MV-4-11 (cell line): ENCODE results near the gene TOP3A.

Experiments used
- DNase-seq: peaks from one replicate; lab custom pipeline; 2025; lab: John Stamatoyannopoulos, UW

Gene TOP3A

DNA sequence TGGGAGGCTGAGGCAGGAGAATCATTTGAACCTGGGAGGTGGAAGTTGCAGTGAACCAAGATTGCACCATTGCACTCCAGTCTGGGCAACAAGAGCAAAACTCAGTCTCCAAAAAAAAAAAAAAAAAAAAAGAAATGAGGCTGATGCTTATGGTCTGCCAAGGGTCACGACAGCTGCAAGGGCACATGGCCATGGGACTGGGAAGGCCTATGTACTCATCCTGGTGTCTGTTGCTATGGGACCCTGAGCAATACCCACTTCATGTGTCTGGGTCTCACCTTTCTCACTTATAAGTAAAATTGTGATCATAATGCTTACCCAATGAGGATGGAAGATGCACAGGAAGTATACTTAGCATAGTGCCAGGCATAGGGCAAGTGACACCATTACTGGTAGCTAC is 37.7 kb downstream of the TOP3A start:
- DNase-seq, result no peak

DNA sequence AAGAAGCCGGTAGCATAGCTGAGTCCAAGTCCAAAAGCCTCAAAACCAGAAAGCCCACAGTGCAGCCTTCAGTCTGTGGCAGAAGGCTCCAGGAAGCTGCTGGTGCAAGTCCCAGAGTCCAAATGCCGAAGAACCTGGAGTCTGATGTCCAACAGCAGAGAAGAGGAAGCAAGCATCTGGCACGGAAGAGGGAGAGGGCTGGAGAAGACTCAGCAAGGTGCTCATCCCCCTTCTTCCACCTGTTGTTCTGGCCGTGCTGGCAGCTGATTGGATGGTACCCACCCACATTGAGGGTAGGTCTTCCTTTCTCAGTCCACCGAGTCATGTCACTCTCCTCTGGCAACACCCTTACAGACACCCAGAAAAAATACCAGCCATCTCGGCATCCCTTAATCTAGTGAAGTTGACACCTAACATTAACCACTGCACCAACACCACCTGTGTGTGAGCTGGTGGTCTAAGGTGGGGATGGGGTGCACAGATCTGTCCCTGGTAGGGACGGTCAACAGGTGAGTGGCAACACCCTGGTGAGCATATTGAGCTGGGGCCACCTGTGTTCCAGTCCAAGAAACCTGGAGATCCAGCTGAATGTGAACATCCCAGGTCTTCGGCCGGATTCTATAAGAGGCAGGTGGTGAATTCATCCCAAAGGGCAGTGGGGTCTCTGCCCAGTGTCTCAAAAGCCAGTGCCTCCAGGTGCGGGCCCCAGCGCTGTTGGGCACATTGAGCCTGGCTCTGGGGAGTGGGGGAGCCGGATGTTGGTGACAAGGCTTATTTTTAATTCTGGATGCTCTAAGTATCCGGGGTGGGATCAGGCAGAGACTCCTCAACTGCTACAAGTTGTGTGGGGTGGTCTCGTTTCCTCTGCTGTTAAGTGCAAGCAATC is 44.5 kb downstream of the TOP3A start:
- DNase-seq, result no peak

DNA sequence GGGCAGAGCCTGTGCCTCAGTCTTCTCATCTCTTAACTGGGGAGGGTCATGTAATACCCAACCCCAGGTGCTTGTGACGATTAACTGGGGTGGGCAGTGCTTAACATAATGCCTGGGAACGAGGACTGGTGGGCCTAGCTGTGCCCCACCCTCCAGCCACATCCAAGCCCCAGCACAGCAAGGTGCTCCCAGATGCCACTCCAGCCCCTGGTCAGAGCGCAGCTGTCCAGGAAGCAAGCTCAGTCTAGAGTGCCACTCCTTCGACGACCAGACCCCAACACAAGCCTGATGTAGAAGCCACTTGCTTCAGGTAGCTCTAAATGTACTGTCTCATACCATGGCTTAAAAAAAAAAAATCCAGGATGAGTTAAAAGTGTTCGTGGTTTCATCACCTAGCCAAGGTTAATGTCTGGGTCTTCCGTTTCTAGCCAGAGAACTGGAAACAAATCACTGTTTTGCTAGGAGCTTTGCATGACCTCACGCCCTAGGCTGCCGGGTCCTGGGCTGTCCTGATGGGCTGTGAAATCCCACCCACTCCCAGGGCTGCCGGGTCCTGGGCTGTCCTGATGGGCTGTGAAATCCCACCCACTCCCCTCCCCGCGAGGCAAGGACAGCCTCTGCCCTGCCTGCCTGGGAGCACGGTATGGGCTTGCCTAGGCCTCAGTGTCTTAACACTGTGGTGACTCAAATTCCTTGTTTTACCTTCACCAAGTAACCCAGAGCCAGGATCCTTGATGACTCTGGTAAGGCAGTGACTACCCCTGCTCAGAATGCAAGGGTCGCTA is 46.7 kb downstream of the TOP3A start:
- DNase-seq, result no peak

DNA sequence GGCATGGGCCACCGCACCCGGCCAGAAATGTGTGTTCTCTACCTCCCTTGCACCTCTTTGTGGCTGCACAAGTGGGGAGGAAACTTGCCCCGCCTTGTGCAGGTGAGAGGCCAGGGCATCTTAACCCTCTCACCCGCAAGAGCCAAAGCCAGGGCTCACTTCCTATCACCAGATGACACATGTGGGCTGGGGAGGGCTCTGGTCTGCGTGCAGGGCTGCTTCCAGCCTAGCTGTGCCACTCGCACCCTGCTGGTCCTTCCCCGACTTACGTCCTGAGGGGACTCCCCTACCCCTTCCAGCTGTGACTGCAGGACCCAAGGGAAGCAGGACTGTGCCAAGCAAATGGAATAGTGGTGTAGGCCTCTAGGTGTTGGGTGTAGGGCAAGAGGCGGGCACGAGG is 47.4 kb downstream of the TOP3A start:
- no peak for DNase-seq

DNA sequence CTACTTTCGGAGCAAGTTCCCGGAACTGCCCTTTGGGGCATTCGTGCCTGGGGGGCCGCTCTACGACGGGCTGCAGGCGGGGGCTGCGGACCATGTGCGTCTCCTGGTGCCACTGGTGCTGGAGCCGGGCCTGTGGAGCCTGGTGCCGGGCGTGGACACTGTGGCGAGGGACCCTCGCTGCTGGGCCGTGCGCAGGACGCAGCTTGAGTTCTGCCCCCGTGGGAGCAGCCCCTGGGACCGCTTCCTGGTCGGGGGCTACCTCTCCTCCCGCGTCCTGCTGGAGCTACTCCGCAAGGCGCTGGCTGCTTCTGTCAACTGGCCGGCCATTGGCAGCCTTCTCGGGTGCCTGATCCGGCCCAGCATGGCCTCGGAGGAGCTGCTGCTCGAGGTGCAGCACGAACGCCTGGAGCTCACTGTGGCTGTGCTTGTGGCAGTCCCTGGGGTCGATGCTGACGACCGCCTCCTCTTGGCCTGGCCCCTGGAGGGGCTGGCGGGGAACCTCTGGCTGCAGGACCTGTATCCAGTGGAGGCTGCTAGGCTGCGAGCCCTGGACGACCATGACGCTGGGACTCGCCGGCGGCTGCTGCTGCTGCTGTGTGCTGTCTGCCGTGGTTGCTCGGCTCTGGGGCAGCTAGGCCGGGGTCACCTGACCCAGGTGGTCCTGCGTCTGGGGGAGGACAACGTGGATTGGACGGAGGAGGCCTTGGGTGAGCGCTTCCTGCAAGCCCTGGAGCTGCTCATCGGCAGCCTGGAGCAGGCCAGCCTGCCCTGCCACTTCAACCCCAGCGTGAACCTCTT is 50.7 kb downstream of the TOP3A start:
- no peak for DNase-seq

DNA sequence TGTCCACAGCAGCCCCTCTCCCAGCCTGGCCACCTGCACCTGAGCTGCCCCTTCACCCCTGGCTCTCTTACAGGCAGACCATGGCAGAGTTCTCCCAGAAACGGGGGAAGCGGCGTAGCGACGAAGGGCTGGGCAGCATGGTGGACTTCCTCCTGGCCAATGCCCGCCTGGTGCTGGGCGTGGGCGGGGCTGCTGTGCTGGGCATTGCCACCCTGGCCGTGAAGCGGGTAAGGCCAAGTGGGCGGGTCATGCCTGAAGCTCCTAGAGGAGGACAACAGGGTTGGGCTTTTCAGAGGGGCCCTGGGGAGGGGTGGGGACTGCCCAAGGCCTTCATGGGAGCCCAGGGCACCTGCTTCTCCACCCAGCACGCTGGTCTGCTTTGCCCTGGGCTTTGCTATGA is 52.2 kb downstream of the TOP3A start:
- DNase-seq, result no peak

DNA sequence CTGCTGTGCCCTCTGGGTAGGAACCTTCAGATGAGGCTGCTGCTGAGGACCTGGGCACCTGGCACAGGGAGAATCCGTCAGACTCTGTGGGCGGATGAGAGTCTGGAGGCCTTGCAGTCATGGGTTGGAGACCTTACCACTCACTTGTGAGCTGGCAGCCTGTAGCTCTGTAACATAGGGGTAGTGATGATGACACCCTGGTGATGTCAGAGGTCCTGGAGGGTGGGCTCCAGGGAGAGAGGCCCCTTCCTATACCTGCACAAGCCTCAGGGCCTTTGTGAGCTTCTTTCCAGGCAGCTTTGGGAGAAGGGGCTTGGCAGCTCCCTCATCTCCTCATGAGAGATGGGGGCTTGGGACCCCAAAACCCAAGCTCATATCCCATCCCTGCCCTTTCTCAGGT is 52.7 kb downstream of the TOP3A start:
- no peak for DNase-seq

DNA sequence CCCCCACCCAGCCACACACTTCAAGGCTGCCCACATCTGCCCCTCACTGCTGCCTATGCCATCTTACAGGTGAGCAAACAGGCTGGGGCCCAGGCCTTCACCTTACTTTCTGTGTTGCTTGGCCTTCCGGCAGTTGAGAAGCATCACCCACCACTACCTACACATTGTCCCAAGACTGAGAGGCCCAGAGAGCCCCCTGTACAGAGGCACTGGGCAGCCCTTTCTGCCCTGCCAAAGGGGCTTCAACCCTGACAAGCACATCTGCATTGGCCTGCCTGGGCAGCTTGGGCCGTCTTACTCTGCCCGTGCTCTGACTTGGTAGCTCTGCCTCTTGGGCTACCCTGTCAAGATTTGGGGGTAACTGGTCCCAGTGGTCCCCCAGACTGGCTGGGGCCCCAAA is 53.1 kb downstream of the TOP3A start:
- no peak for DNase-seq

DNA sequence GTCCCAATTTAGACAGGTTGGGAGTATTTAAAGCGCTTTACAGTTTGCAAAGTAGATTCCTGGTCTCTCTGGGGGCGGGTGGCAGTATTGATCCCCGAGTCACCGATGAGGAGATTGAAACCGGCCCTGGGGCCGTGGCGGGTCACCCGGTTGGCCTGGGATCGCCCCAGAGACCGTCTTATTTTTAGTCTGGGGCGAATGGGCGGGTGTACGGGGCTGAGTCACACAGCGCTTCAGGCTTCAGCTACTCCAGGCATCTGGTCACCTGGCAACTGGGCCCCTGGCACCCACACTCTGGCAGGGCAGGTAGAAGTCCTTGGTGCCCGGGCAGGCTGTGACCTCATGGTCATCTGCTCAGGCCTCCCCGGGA is 53.7 kb downstream of the TOP3A start:
- peak; percentile 19 for DNase-seq

DNA sequence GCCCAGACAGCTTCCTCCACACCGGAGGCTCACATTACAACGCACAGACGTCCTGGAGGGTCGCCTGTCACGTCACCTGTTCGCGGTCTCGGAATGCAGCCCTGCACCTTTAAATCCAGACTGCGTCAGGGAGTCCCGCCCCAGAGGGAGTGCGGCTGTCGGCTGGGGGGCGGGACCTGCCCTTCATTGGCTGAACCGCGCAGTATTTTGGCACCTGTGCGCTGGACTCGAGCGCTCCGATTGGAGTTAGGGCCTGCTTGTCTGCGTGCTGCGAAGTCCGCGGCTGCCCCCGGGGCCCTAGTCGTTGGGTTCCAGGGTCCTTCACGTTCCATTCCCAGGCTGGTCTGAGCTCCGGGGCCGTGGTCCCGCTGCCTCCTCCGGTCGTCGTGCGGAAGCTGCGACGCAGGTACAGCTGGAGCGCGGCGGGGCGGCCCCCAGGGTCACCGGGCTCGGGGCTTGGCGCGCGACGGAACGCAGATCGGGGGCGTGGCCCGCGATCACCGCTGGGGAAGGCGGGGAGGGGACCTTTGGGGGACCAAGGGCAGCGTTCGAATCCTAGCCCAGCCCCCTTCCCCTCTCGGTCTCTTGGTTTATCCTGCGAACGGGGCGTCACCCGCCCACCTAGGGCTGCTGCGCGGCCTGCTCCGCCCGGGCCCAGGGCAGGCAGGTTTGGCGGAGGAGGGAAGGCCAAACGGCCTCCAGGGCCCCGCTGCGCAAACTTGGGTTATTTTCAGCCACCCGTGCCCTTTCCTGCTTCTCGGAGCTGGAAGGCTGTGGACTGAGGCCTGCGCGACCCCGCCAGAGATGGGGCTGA is 54.3 kb downstream of the TOP3A start, which contains the start of gene MIEF2:
Gene MIEF2 (plus strand): TSS at position 331 of the 814 bp plus-strand sequence. CDS start 2,059 bp downstream, outside the sequence.
- peak; percentile 87 for DNase-seq

DNA sequence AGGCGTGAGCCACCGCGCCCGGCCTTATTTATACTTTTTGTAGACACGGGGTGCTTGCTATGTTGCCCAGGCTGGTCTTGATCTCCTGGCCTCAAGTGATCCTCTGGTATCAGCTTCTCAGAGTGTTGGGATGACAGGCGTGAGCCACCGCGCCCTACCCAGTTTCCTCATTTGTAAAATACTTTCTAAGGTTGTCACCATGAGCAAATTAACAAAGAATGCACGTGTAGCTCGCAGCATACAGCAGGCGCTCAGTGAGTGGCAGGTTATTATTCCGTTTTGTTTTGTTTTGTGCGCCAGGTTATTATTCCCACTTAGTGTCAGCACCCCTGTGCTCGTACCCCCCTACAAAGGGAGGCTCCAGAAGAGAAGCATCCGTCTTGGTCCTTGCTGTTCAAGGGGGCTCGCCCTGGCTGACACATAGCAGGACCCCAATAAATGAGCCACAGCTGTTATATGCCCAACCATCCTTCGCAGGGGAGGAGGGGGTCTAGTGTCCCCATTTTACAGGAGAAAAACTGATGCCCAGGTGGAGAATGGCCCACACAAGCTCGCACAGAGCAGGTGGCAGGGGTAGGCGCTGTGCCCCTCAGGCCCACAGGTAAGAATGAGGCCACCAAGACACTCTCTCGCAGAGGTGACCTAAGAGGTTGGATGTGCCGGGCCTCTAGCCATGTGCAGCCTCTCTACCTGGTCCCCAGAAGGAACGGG is 55.0 kb downstream of the TOP3A start:
- DNase-seq, result peak; percentile 16

DNA sequence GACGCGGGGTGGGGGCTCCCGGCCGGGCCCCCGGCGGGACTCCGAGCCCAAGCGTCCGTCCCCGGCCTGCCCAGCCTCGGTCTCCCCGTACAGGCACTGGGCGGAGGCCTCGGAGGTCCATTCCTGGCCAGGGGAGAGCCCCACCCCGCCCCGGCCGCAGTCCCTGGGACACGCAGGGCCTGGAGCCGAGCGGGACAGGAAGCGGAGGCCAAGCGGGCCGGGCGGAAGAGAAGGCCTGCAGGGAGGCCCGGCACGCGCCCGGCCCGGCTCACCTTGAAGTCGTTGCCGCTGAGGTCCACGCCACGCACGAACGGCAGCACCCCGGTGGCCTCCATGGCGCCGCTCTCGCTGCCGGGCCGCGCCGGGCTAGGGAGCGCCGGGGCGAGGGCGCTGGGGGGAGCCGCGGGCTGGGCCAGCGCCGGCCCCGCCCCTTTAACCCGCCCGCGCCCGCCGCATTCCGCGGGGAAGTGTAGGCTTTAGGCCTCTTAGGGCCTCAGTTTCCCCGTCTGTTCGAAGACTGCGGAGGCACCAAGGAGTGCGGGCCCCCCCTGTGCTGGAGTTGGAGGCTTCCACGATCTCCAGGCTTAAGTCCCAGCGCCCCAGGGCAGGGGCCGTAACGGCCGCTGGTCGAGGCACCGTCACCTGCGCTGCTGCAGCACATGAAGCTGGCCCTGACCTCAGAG is 56.3 kb downstream of the TOP3A start, which contains the start of gene FLII:
Gene FLII (minus strand): TSS at position 383 of the 683 bp plus-strand sequence. CDS start 48 bp downstream, at position 335.
- DNase-seq, result no peak

DNA sequence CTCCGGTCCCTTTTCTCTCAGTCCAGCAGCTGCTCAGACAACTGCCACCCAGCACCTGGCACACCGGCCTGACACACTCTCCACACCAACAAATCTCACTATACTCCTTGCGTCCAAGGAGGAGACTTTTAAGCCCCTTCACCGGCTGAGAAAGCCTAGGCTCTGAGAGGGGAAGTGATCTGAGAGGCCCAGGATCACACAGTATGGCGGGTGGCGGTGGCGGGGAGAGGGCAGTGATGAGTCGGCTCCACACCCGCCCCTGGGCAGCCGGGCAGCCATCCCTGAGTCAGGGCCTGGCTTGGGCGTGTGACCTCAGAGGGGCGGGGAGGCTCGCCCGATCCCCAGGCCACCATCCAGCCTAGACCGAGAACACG is 56.8 kb downstream of the TOP3A start:
- DNase-seq, result peak; percentile 65

DNA sequence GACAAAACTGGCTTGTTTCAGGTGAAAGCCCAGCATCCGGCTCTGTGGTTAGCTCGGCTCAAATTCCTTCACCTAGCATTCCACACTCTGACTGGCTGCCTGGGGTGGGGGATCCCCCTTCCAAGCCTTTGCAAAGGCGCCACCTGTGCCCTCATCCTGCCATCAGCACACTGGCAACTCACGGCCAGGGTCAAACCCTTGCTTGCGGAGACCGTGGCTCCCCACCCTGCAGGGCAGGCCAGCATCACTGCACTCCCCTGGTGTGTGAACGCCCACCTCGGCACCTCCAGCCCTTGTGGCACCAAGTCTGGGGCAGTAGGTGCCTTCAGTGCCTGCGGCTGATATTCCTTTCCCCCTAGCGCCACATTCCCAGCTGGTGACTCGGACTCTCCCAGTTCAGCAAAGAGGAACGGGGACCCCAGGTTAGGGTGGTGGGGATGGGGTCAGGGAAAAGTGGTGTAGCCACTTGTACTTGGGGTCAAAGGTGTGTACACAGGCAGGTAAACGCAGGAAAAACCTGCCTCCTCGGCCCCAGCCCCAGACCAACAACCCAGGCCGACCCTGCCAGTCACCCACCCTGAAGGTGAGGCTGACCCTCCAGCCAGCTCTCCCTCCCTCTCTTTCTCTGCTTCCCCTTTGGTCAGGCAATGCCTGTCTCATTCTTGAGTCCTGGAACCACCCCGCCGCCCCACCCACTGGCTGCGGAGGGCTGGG is 57.4 kb downstream of the TOP3A start:
- peak; percentile 65 for DNase-seq

DNA sequence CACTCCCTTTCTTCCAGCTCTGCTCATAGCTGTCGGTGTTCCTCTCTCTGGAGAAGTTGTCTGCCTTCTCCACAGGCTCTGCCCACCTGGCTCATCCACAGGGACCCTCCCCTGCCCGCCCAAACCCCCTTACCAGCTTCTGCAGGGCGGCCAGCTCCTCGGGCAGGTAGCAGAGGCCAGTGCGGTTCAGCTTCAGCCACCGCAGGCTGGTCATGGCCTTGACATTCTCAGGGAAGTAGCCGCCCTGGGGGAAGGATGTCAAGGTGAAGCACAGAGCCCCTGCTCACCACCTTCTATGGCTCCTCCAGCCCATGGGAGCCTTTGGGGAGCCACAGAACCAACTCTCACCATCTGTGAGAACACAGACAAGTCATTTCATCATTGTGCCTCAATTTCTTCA is 58.0 kb downstream of the TOP3A start:
- DNase-seq, result no peak

DNA sequence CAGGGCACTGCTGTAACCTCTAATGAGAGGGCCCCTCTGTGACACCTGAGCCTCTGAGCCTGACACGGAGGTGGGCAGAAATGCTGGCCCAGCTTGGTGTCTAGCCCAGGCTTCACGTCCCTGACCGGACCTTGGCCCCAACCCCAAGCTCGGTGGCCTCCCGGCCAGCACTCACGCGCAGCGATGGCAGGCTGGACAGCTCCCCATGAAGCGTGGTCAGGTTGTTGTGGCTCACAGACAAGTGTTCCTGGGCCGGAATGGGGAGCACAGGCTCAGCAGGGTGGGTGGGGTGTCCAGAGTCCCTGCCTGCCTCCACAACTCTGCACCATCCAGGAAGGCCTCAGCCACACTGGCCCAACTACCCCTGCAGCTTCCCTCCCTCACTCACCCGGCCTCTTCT is 58.4 kb downstream of the TOP3A start:
- DNase-seq, result no peak

DNA sequence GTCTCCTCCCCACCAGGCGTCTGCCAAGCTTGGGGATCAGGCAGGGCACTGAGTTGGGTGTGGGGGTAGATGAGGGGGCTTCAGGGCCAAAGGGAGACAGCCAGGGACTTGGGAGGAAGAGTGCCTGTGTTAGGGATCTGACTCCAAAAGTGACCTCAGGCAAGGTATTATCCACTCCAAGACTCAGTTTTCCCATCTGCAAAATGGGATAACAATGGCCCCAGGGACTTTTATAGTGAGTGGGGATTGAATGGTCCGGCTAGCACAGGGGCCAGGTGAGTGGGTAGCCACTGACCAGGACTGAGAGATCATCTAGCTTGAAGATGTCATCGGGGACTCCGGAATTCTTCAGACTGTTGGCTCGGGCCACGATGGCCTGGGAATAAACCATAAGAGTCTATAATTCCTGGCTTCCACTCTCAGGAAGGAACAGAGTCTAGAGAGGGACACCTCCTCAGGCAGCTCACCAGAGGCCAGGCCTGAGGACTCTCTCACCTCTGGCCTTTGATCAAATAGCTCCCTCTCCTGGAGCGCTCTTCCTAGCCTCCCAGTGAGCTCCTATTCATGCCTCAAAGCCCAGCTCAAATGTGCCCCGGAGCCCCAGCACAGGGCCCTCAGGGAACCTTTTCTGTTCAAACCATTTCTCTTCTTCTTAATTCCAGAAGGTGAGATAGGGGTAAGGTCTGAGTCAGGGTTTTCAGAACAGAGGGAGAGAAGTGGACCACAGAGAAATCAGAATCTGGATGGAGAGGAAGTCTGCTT is 59.7 kb downstream of the TOP3A start:
- no peak for DNase-seq

DNA sequence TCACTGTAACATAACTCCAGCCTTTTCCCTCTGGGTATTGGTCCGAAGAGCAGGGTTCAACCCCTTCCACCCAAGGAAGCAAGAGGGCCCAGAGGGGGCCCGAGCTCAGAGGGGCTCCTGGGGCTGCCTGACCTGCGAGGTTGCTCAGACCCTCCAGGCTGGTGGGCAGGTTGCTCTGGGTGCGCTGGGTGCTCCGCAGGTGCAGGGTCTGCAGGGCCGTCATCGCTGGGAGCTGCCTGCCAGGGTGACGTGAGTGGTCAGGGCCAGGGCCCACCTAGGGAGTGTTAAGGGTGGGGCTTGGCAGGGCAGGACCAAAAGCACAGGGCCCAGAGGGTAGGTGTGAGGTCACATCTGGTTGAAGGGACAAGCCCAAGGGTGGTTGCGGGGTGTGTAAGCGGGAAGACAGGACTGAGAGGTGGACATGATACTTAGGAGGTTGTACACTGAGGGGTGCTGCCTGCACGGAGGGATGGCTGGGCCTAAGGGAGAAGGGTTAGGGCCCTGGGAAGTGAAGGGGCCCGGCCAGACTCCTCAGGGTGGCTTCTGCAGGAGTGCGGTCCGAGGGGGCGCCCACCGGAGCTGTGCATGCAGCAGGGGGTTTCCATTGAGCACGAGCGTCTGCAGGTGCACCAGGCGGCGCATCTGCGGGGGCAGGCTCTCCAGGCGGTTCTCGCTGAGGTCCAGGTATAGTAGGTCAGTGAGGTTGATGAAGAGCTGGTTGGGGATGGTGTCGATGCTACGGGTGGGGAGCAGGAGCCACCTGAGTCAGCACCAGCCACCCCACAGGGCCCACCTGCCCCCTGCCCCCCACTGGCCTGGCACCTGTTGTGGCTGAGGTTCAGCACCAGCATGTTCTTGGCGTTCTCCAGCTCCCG is 60.6 kb downstream of the TOP3A start:
- DNase-seq, result no peak
